Embryonic facial prominence (tissue), 1 donor: ENCODE data around the gene EPB41L1.

ENCODE experiments used
- DNase-seq: peaks from one replicate; pipeline ENCODE4 v3.0.0-alpha.2; 2016; ENCODE audit errors: extremely low spot score

EPB41L1 gene

GRCh38 chr20:36155629-36155971 is 1.1 kb downstream of the EPB41L1 start:
- no peak for DNase-seq

GRCh38 chr20:36155991-36156390 is 1.5 kb downstream of the EPB41L1 start:
- no peak for DNase-seq

- no peak for DNase-seq
These were observed 3.1 kb downstream of the EPB41L1 start for GRCh38 chr20:36157610-36158009.

- no peak for DNase-seq
These were observed 3.7 kb downstream of the EPB41L1 start for GRCh38 chr20:36158160-36158741.

GRCh38 chr20:36159833-36160232 is 5.3 kb downstream of the EPB41L1 start:
- DNase-seq = no peak

GRCh38 chr20:36162272-36162966 is 7.9 kb downstream of the EPB41L1 start:
- DNase-seq = no peak

GRCh38 chr20:36167902-36168503 is 13.5 kb downstream of the EPB41L1 start:
- no peak for DNase-seq

GRCh38 chr20:36170542-36171215 is 16.1 kb downstream of the EPB41L1 start:
- DNase-seq = no peak

- DNase-seq = no peak
These were observed 19.0 kb downstream of the EPB41L1 start for GRCh38 chr20:36173451-36173933.

GRCh38 chr20:36175016-36175415 is 20.5 kb downstream of the EPB41L1 start:
- DNase-seq = no peak

- no peak for DNase-seq
These were observed 21.0 kb downstream of the EPB41L1 start for GRCh38 chr20:36175475-36175995.

- DNase-seq = no peak
These were observed 23.2 kb downstream of the EPB41L1 start for GRCh38 chr20:36177716-36178115.

GRCh38 chr20:36179170-36179945 is 24.8 kb downstream of the EPB41L1 start:
- DNase-seq = no peak

GRCh38 chr20:36180323-36180722 is 25.8 kb downstream of the EPB41L1 start:
- DNase-seq = no peak

GRCh38 chr20:36181934-36182603 is 27.5 kb downstream of the EPB41L1 start:
- no peak for DNase-seq

- DNase-seq = no peak
These were observed 28.1 kb downstream of the EPB41L1 start for GRCh38 chr20:36182604-36183154.

- DNase-seq = no peak
These were observed 28.8 kb downstream of the EPB41L1 start for GRCh38 chr20:36183155-36183944.

GRCh38 chr20:36184816-36185776 is 30.6 kb downstream of the EPB41L1 start:
- DNase-seq = no peak
